ENCODE measurements around the gene ST3GAL4.

Gene ST3GAL4

DNA sequence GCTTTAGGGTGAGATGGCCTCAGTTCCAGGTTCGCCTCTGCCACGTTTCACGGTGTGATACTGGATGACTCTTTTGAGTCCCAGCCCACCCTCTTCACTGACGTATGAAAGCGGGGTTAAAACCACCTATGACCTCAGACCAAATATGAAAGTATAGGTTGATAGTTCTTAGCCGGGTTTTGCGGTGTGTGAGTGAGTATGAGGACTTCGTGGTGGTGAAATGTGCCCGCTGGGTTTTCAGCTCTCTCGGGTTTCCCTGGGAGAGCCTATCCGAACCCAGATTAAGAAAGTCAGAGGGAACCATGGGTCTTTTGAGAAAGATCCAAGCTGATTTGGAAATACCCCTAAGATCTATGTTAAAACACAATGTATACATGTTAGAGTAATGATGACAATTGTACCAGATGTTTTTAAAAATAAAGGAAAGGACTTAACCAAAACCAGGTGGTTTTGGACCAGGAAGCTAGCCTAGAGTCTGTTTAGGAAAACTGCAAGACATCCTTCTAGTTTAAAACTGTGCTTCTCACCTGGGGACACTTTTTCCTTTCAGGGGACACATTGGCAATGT is 25.8 kb upstream of the ST3GAL4 start:
- DNase-seq (ENCODE audit: low spot score) = no peak
- in situ Hi-C loops (cut with MboI; ENCODE audit: low pct_unique_long_range_greater_than_20kb, low sequenced_read_pairs, unreplicated experiment) = no loop called here
- TF ChIP-seq, protein P1, sequence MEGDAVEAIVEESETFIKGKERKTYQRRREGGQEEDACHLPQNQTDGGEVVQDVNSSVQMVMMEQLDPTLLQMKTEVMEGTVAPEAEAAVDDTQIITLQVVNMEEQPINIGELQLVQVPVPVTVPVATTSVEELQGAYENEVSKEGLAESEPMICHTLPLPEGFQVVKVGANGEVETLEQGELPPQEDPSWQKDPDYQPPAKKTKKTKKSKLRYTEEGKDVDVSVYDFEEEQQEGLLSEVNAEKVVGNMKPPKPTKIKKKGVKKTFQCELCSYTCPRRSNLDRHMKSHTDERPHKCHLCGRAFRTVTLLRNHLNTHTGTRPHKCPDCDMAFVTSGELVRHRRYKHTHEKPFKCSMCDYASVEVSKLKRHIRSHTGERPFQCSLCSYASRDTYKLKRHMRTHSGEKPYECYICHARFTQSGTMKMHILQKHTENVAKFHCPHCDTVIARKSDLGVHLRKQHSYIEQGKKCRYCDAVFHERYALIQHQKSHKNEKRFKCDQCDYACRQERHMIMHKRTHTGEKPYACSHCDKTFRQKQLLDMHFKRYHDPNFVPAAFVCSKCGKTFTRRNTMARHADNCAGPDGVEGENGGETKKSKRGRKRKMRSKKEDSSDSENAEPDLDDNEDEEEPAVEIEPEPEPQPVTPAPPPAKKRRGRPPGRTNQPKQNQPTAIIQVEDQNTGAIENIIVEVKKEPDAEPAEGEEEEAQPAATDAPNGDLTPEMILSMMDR (IDR thresholded peaks at IDR 0.05; ENCODE audit: extremely low read depth, insufficient read depth, missing control alignments) = no peak

DNA sequence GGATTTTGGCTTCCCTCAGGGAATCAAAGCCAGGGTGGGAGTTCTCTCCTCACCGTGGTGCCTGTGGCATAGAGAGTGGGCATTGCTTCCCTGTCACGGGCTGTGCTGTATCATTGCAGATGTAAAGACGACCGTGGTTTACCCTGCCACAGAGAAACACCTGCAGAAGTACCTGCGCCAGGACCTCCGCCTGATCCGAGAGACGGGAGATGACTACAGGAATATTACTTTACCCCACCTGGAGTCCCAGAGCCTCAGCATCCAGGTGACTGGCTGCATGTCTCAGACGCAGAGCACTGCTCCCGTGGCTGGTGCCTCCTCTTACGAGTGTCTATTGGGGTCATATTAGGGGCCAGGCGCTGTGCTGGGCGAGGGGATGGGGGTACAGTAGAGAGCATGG is 24.2 kb upstream of the ST3GAL4 start:
- TF ChIP-seq, protein P1 (IDR thresholded peaks at IDR 0.05; ENCODE audit: extremely low read depth, insufficient read depth, missing control alignments) = no peak
- DNase-seq (ENCODE audit: low spot score) = no peak
- in situ Hi-C loops (cut with MboI; ENCODE audit: low pct_unique_long_range_greater_than_20kb, low sequenced_read_pairs, unreplicated experiment) = no loop called here

DNA sequence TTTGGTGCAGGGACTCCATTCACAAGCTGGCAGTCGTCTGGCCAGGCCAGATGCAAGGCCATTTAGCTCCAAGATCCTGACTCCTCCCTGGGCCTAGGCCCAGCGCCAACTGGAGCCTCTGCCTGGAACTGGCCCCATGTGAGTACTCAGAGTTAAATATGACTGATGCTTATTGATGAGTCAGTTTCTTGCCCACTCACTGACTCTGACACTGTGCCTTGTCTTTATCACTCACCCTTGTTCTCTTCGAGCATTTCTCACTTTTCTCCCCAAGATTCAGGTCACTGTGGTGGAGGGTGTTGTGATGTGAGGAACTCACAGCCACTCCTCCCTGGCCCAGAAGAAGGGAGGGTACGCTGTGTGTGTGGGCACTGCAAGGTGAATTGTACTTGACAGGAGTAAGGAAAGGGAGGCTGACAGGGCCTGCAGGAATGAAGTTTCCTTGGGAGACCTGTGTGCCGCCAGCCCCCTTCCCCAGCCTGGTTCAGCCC is 23.2 kb upstream of the ST3GAL4 start:
- in situ Hi-C loops (cut with MboI; ENCODE audit: low pct_unique_long_range_greater_than_20kb, low sequenced_read_pairs, unreplicated experiment) = no loop called here

DNA sequence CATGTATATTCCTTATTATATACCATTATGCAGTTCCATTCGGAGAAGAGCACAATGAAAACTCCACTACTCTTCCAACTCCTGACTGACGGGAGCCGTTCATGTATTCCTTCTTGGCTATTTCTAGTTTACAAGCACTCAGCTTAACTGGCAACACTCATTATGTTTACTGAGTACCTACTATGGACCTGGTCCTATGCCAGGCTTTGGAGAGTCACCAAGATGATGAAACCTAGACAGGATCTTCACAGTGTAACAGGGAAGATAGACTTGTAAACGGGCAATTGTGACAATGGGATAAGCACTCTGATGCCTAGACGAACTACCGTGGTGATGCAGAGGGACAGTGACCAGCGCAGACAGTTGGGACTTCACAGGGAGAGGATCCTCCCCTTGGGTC is 22.3 kb upstream of the ST3GAL4 start:
- in situ Hi-C loops (cut with MboI; ENCODE audit: low pct_unique_long_range_greater_than_20kb, low sequenced_read_pairs, unreplicated experiment) = no loop called here
- DNase-seq (ENCODE audit: low spot score) = no peak
- TF ChIP-seq, protein P1 (IDR thresholded peaks at IDR 0.05; ENCODE audit: extremely low read depth, insufficient read depth, missing control alignments) = no peak

More for the DNA sequence above, 23.2 kb upstream of the ST3GAL4 start:
- TF ChIP-seq, protein P1 (IDR thresholded peaks at IDR 0.05; ENCODE audit: extremely low read depth, insufficient read depth, missing control alignments) = no peak
- no peak for DNase-seq (ENCODE audit: low spot score)

DNA sequence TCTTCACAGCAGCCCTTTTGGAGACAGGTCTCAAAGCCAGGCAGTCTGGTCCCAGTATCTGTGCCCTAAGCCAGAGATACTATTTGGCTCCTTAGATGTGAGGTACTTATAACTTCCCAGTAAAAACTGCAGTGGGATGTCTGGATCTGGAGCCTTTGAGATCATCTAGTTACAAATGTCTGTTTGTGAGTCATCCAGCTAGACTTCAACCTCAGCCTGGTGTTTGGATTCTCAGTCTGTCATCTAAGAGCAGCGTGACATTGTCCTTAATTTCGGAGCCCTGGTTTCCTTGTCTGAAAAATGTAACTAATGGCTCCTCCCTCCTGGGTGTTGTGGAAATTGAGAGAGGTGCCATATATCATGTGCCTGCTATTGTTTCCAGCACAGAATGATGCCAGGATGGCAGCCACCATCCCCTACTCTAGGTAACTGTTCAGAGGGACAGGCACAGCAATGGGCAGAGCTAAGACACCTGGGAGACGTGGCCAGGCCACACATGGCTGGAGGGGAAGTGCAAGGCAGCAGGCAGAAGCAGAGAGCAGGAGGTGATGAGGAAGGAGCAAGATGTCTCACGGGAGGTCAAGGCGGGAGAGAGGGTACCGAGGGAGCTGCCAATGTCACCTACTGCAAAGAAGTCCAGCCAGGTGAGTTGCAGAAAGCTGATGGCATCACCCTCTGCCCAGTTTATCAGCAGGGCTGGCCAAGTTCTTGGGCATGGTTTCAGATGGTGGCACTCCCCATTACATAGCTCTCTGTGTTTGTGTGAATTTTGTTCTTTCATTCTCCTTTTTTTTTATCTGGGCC is 20.6 kb upstream of the ST3GAL4 start:
- no peak for DNase-seq (ENCODE audit: low spot score)
- TF ChIP-seq, protein P1 (IDR thresholded peaks at IDR 0.05; ENCODE audit: extremely low read depth, insufficient read depth, missing control alignments) = no peak
- in situ Hi-C loops (cut with MboI; ENCODE audit: low pct_unique_long_range_greater_than_20kb, low sequenced_read_pairs, unreplicated experiment) = no loop called here

DNA sequence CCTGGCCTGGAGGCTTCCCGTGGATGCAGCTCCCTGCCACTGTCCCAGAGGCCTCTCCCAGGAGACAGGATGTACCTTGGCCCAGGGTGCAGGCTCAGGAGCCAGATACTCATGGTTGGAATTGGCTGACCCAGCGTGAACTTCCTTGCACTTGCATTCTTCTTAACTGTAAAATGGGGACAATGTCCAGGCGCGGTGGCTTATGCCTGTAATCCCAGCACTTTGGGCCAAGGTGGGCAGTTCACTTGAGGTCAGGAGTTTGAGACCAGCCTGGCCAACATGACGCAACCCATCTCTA is 20.1 kb upstream of the ST3GAL4 start:
- TF ChIP-seq, protein P1 (IDR thresholded peaks at IDR 0.05; ENCODE audit: extremely low read depth, insufficient read depth, missing control alignments) = no peak
- no peak for DNase-seq (ENCODE audit: low spot score)
- in situ Hi-C loops (cut with MboI; ENCODE audit: low pct_unique_long_range_greater_than_20kb, low sequenced_read_pairs, unreplicated experiment) = no loop called here

Data from GM13977 (cell line).